Central memory CD4-positive, alpha-beta T cell (primary cell): ENCODE results near the gene PPM1B.
A peak's percentile ranks its signal among the peaks of the same experiment; 100 is the strongest.
"Not testable (repeated sequence)": the region's sequence is repeated elsewhere in the genome, so short reads cannot be mapped to it uniquely, and the experiment has no call there.

Experiments
- DNase-seq: peaks from one replicate; pipeline ENCODE4 v3.0.0; 2022

PPM1B gene

DNA sequence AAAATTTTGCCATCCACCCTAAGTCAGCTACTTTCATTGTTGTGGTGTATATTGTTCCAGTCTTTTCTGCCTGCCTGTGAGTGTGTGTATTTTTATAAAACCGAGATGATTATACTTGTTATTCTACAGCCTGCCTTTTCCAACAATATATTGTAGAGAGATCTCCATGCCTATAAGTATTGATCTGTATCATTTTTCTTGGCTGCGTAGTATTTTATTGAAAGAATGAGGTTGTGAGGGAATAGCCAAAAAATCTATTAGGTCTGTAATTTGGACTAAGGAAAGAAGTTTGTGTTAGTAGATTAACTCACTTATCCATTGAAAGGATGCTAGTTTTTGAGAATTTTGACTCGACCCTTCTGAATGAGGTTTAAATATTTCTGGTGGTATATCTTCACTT lies 34.9 kb downstream of the PPM1B start:
- DNase-seq = no peak

- DNase-seq = no peak
Measured at GRCh38 chr2:44205169-44205568, 36.5 kb downstream of the PPM1B start.

GRCh38 chr2:44207102-44207501 lies 38.4 kb downstream of the PPM1B start:
- DNase-seq = no peak

- not testable (repeated sequence) for DNase-seq
Measured at GRCh38 chr2:44207648-44208047, 39.0 kb downstream of the PPM1B start.

GRCh38 chr2:44210362-44210761 lies 41.7 kb downstream of the PPM1B start:
- no peak for DNase-seq

GRCh38 chr2:44211183-44211582 lies 42.5 kb downstream of the PPM1B start:
- DNase-seq = no peak

- no peak for DNase-seq
Measured at GRCh38 chr2:44212302-44212701, 43.6 kb downstream of the PPM1B start.

DNA sequence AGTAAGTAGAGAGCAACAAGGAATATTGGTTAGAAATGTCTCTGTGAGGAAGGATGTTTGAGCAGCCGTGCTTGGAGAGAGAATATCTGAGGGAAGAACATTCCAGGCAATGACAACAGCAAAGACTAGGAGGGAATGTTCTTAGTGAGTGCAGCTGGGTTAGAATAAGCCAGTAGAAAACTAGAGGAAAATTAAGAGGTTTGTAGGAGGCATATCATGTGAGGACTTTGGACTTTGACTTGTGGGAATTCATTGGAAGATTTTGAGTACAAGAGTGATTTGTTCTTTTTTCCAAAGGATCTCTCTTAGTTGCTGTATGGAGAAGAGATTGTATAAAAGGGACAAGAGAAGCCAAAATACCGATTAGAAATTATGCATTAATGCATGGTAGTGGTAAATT lies 47.2 kb downstream of the PPM1B start:
- DNase-seq = no peak

- no peak for DNase-seq
Measured at GRCh38 chr2:44218771-44219170, 50.1 kb downstream of the PPM1B start.

DNA sequence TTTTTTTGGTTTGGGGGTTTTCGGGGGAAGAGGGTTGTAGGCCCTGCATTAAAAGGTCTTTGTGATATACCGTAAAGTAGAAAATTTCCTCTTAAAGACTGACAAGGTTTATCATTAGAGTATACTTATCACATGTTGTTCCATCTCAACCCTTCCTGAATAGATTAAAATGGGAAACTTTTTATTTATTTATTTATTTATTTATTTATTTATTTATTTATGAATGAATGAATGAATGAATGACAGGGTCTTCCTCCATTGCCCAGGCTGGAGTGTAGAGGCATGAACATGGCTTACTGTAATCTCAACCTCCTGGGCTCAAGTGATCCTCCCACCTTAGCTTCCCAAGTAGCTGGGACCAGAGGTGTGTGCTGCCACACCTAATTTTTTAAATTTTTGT lies 58.1 kb downstream of the PPM1B start:
- DNase-seq = no peak

DNA sequence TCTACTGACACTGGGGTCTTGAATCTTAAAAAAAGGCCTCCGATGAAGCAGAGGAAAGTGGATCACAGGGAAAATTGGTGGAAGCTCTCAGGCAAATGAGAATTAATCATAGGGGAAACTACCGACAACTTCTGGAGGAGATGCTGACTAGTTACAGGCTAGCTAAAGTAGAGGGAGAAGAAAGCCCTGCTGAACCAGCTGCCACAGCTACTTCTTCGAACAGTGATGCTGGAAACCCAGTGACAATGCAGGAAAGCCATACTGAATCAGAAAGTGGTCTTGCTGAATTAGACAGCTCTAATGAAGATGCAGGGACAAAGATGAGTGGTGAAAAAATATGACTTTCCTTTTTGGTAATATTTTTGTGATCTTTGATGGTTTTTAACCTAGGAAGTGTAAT lies 61.7 kb downstream of the PPM1B start:
- no peak for DNase-seq

DNA sequence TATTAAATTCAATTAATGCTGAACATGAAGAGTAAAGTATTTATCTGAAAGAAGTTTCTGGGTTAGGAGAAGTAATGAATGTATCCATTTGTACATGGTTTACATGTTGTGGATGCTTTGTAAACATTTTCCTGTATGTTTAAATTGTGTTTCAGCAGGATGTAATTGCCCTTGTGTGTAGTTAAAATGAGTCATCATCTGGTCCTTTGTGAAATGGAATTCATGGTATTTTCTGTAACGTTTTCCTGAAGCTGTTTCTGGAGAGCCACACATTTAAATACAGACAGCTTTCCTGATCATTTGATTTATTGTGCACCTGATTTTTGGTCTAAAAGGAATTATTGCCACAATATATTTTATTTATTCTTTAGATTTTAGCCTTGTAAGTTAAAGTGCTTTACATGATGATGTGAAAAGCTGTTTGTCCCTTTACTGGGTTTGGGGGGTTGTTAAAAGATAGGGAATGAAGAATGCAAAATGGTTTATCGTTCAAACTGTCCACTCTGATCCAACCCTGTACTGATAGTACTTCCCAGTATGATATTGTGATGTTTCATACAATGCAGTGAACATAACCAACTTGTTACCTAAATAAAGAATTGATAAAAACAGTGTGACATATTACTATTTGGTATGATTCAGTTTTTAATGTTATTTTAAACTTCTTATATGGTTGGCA lies 64.9 kb downstream of the PPM1B start:
- no peak for DNase-seq

DNA sequence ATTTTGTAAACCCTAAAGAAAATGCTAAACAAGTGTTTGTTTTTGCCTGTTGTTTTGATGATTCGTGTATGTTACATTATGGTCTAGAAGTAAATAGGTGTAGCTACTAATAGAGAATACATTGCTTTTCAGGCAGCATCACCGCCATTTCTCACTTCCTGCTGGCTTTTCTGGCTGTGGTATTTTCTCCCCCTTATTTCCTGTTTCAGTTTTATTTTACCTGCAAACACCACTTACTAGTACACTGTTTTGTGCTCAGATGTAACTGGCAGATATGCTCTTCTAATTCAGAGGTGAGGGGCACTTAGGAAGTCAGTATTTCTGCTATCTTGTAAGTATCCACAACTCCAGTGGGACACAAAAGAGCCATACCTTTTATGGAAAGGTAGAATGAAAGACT lies 68.5 kb downstream of the PPM1B start:
- DNase-seq = peak; percentile 48

- no peak for DNase-seq
Measured at GRCh38 chr2:44242904-44243303, 74.2 kb downstream of the PPM1B start.

GRCh38 chr2:44244135-44244871 lies 75.6 kb downstream of the PPM1B start:
- peak; percentile 54 for DNase-seq

- no peak for DNase-seq
Measured at GRCh38 chr2:44245083-44245861, 76.6 kb downstream of the PPM1B start.

- DNase-seq = no peak
Measured at GRCh38 chr2:44246436-44246835, 77.8 kb downstream of the PPM1B start.

DNA sequence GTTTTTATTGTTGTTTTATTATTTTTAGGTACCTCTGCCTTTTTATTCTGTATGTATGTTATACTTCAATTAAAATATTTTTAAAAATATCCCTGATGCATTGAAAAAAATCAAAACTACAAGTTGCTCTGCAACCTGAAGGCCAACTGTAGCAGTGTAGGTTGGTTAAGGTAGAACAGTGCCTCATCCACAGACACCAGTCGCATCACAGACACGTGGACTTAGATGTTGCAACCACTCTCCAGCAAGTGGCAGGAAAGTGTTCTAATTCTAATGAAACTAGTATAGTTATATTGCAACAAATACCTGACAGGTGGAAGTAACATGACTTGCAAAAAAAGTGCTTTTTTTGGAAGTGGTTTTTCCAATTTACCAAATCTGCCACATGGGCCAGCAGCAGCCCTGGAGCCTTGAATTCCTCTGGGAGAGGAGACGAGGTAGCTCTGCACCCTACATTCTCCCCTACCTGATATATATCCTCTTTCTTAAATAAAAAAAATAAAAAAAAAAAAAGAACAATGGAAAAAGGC lies 78.2 kb downstream of the PPM1B start:
- DNase-seq = no peak

DNA sequence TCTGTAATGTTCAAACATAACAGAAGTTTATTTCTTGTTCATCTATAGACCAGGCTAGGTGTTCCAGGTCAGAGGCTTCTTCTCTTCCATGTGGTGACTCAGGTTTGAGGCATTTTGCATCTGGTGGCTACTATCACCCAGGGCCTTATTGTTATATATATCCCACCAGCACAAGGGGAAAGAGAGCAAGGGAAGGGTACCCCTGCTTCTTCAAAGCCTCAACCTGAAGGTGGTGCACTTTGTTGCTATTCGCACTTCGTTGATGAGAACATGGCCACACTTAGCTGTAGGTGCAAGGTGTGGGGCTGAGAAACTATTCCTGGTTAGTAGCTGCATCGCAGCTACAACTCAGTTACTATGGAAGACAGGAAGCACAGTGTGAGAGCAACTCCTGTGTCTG lies 79.2 kb downstream of the PPM1B start:
- no peak for DNase-seq

DNA sequence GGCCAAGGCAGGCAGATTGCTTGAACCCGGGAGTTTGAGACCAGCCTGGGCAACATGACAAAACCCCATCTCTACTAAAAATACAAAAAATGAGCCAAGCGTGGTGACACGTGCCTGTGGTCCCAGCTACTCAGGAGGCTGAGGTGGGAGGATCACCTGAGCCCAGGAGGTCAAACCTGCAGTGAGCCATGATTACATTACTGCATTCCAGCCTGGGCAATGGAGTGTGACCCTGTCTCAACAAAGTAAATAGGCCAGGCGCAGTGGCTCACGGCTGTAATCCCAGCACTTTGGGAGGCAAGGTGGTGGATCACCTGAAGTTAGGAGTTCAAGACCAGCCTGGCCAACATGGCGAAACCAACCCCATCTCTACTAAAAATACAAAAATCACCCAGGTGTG lies 80.6 kb downstream of the PPM1B start:
- not testable (repeated sequence) for DNase-seq

DNA sequence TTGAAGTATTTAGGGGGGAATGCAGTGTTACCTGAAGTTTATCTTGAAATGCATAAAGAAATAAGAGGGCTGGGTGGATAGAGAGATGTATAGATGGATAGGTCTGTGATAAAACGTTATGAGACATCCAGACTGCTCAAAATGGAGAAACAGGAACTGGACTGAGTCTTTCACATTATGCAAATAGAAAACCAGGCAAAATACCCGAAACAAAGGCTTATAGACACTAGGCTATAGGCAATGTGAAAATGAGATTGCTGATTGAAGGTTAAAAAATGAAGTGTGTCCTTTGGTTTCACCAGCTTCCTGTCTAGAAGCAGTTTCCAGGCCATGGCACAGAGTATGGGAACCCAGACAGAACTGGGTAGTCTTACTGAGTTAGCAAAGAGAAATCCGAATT lies 81.7 kb downstream of the PPM1B start:
- DNase-seq = no peak

DNA sequence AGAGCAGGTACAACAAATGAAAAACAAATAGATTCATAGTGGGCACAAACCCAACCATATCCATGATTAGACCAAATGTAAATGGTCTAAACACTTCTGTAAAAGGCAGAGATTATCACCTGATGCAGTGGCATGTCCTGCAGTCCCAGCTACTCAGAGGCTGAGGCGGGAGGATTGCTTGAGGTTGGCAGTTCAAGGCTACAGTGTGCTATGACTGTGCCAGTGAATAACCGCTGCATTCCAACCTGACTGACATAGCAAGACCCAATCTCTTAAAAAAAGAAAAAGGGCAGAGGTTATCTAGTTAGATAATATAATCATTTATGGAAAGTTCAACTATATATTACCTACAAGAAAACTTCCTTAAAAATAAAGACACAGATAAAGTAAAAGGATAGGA lies 85.3 kb downstream of the PPM1B start:
- DNase-seq = no peak

DNA sequence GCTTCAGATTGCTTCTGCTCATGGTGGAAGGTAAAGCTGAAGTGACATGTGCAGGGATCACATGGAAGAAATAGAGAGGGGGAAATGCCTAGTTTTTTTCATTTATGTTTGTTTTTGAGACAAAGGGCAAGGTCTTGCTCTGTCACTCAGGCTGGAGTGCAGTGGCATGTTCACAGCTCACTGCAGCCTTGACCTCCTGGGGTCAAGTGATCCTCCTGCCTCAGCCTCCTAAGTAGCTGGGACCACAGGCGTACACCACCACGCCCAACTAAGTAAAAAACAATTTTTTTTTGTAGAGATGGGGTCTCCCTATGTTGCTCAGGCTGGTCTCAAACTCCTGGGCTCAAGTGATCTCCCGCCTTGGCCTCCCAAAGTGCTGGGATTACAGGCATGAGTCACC lies 87.0 kb downstream of the PPM1B start:
- DNase-seq = not testable (repeated sequence)

- DNase-seq = not testable (repeated sequence)
Measured at GRCh38 chr2:44257802-44258201, 89.1 kb downstream of the PPM1B start.
